HCT116 (cell line): ENCODE data around the gene CALHM3. TPM values are rescaled to one million over a fixed set of nuclear protein-coding genes. Genes with fewer than 3 reads are reported as not detected.

Experiments
- ATAC-seq: fragments of 200-7000 bp; cut with Tn5 transposase; 2 replicates; pipeline ENCODE4 v1.9.1; 2020; ENCODE audit warnings: mild to moderate bottlenecking, moderate library complexity
- BruUV-seq: library from RNA; stranded (reverse); fragments of 400-500 nt; replicated peaks from 2 replicates; lab custom pipeline; 2021; lab: Mats Ljungman, UMichigan
- CTCF ChIA-PET: fragments of 300-600 bp; sonication (Branson Sonifier 250); formaldehyde crosslinking; loops from one replicate; lab custom pipeline; 2021; ENCODE audit warnings: antibody characterized with exemption; lab: Charles Lee
- POLR2A ChIA-PET: fragments of 300-600, 350-600 bp; sonication (Branson Sonifier 250); formaldehyde crosslinking; loops from one replicate; lab custom pipeline; 2021; ENCODE audit warnings: antibody characterized with exemption; lab: Charles Lee
- RAD21 ChIA-PET, 2 experiments: fragments of 300-600 bp; sonication (Branson Sonifier 250); formaldehyde crosslinking; loops; one replicate each; lab custom pipeline; 2023; ENCODE audit warnings: low total read pairs in 2 of 2; ENCODE audit not compliant: uncharacterized antibody in 2 of 2, unreplicated experiment in 2 of 2, low non-redundant PET in 1 of 2; lab: Charles Lee
- DNase-seq: peaks from one replicate; pipeline ENCODE4 v3.0.0-alpha.2; 2010; ENCODE audit warnings: low read depth, low spot score
- H2AFZ ChIP-seq: fragments of 200-600 bp; shearing (Covaris generic), sonication (generic); 2 replicates; pipeline ENCODE4 v1.6.1; 2017; ENCODE audit warnings: low read depth, mixed run types, mixed read lengths, antibody characterized with exemption, low read length; ENCODE audit not compliant: poor library complexity, severe bottlenecking
- H3K27ac ChIP-seq: 2 replicates; pipeline ENCODE4 v1.5.1; 2012; ENCODE audit warnings: low read depth, low read length
- H3K27me3 ChIP-seq: fragments of 200-600 bp; sonication (generic); 2 replicates; pipeline ENCODE4 v1.6.1; 2016; ENCODE audit warnings: mixed run types, low read length, mixed read lengths; ENCODE audit not compliant: insufficient read depth
- H3K36me3 ChIP-seq, 2 experiments: fragments of 200-500 bp in 1 of 2; fragments of 200-600 bp in 1 of 2; sonication (Bioruptor generic) in 1 of 2; sonication (generic) in 1 of 2; 2 replicates each; pipeline versions ENCODE4 v1.5.1 to v1.6.1; 2014 to 2016; ENCODE audit warnings: low read length in 2 of 2, inconsistent platforms in 1 of 2, mixed read lengths in 1 of 2, mixed run types in 1 of 2; ENCODE audit not compliant: insufficient read depth in 2 of 2, control insufficient read depth in 1 of 2
- H3K4me1 ChIP-seq, 2 experiments: fragments of 200-600 bp in 1 of 2; sonication (generic) in 1 of 2; 2 replicates each; pipeline versions ENCODE4 v1.5.1 to v1.6.1; 2012 to 2017; ENCODE audit warnings: low read length in 2 of 2, inconsistent platforms in 1 of 2, mild to moderate bottlenecking in 1 of 2, mixed read lengths in 1 of 2, mixed run types in 1 of 2, moderate library complexity in 1 of 2; ENCODE audit not compliant: insufficient read depth in 2 of 2, control insufficient read depth in 1 of 2
- H3K4me2 ChIP-seq: fragments of 200-600 bp; sonication (generic); 2 replicates; pipeline ENCODE4 v1.6.1; 2017; ENCODE audit warnings: mixed run types, low read length, mixed read lengths
- H3K4me3 ChIP-seq, 2 experiments: fragments of 200-600 bp in 1 of 2; sonication (generic) in 1 of 2; replicated peaks in 1 of 2; 2 replicates each; pipeline ENCODE4 v1.5.1; 2011 to 2016; ENCODE audit warnings: low read length in 2 of 2, control low read depth in 1 of 2, low read depth in 1 of 2, mild to moderate bottlenecking in 1 of 2, mixed read lengths in 1 of 2, mixed run types in 1 of 2
- H3K79me2 ChIP-seq: fragments of 200-600 bp; sonication (generic); 2 replicates; pipeline ENCODE4 v1.6.1; 2017; ENCODE audit warnings: mild to moderate bottlenecking, mixed run types, low read length, moderate library complexity, mixed read lengths; ENCODE audit not compliant: insufficient read depth
- H3K9ac ChIP-seq: fragments of 200-600 bp; sonication (generic); 2 replicates; pipeline ENCODE4 v1.6.1; 2016; ENCODE audit warnings: low read length, mixed read lengths
- H3K9me2 ChIP-seq: fragments of 200-600 bp; sonication (generic), shearing (Covaris generic); 2 replicates; pipeline ENCODE4 v1.6.1; 2017; ENCODE audit warnings: mixed run types, mild to moderate bottlenecking, moderate library complexity; ENCODE audit not compliant: insufficient read depth
- H3K9me3 ChIP-seq, 2 experiments: fragments of 200-500 bp in 1 of 2; fragments of 200-600 bp in 1 of 2; sonication (Bioruptor generic) in 1 of 2; sonication (generic) in 1 of 2; 2 replicates each; pipeline ENCODE4 v1.6.1; 2014 to 2017; ENCODE audit warnings: low read length in 2 of 2, mixed read lengths in 2 of 2, inconsistent platforms in 1 of 2, low read depth in 1 of 2, mild to moderate bottlenecking in 1 of 2, mixed run types in 1 of 2, moderate library complexity in 1 of 2; ENCODE audit not compliant: control insufficient read depth in 1 of 2, insufficient read depth in 1 of 2
- H4K20me1 ChIP-seq: fragments of 200-600 bp; sonication (generic), shearing (Covaris generic); 2 replicates; pipeline ENCODE4 v1.6.1; 2017; ENCODE audit warnings: mixed run types, mild to moderate bottlenecking, moderate library complexity; ENCODE audit not compliant: insufficient read depth
- CTCF ChIP-seq, 3 experiments: fragments of 200-600 bp in 1 of 3; sonication (generic) in 1 of 3; IDR thresholded peaks in 2 of 3; conservative IDR thresholded peaks in 1 of 3; 2 replicates each; pipeline ENCODE4 v1.5.1; 2012 to 2017; ENCODE audit warnings: low read depth in 2 of 3, low read length in 2 of 3, antibody characterized with exemption in 1 of 3, borderline replicate concordance in 1 of 3, control low read depth in 1 of 3, mild to moderate bottlenecking in 1 of 3, mixed read lengths in 1 of 3, mixed run types in 1 of 3, moderate library complexity in 1 of 3; ENCODE audit not compliant: insufficient read depth in 1 of 3
- ELF1 ChIP-seq: IDR thresholded peaks from 2 replicates; pipeline ENCODE4 v1.6.1; 2012; ENCODE audit warnings: low read depth, borderline replicate concordance
- EZH2 ChIP-seq: fragments of 200-600 bp; sonication (generic); IDR thresholded peaks from 2 replicates; pipeline ENCODE4 v1.6.1; 2017; ENCODE audit warnings: antibody characterized with exemption, mixed run types
- MAX ChIP-seq: IDR thresholded peaks from 2 replicates; pipeline ENCODE4 v1.6.1; 2012
- POLR2AphosphoS5 ChIP-seq: IDR thresholded peaks from 2 replicates; pipeline ENCODE4 v1.6.1; 2011; ENCODE audit warnings: mild to moderate bottlenecking, low read depth, low read length, moderate library complexity
- SIN3A ChIP-seq: IDR thresholded peaks from 2 replicates; pipeline ENCODE4 v1.6.1; 2012; ENCODE audit warnings: low read depth
- SRF ChIP-seq: IDR thresholded peaks from 2 replicates; pipeline ENCODE4 v1.6.1; 2012; ENCODE audit warnings: low read depth
- TCF7L2 ChIP-seq: IDR thresholded peaks from 2 replicates; pipeline ENCODE4 v1.7.0; 2011; ENCODE audit warnings: borderline replicate concordance, inconsistent platforms; ENCODE audit not compliant: insufficient read depth, insufficient read length; ENCODE audit errors: extremely low read depth
- ZBTB33 ChIP-seq: IDR thresholded peaks from 2 replicates; pipeline ENCODE4 v1.6.1; 2011; ENCODE audit warnings: mild to moderate bottlenecking, low read length, moderate library complexity; ENCODE audit not compliant: insufficient replicate concordance; ENCODE audit errors: extremely low read depth
- ZNF274 ChIP-seq: fragments of 200-500 bp; sonication (Bioruptor generic); IDR thresholded peaks from 2 replicates; pipeline ENCODE4 v1.6.1; 2014; ENCODE audit warnings: mild to moderate bottlenecking, low read depth, low read length, inconsistent platforms
- intact Hi-C: fragments of 100-400 bp; cut with micrococcal nuclease; formaldehyde crosslinking; loops from 2 replicates; pipeline ENCODE4 v1.10.0; 2022
- total RNA-seq: library from RNA; stranded (reverse); gene quantifications from one replicate; pipeline ENCODE4 v1.2.1, GENCODE V29; 2021; ENCODE audit not compliant: unreplicated experiment

Gene CALHM3
- total RNA-seq, 1 experiment from 2014 or later: 0.49 TPM

DNA sequence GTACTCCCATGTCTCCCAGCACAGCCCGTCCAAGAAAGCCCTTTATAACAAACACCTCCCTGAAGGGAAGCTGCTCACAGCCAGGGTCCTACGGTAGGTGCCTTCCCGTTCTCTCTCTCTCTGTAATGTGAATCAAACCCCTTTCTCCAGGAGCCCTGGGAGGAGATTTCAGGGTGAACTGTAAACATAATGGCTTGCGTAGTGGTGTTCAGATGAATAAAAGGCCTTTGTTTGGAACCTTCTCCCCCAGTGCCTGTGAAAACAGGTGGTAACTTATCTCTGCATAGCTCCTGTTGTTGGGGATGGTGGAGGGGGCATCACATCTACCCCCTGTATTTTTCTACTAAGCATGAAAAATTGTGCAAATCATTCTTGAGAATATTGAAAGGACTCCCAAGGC, 39.3 kb downstream of the CALHM3 start:
- no TSS peak for BruUV-seq
- Histone ChIP-seq H2AFZ (no peak overlapping the region), H3K27ac (no peak overlapping the region), H3K4me3 (no peak overlapping the region), H3K9me2 (no peaks in the 10 kb centered on the region), H3K27me3 (no peaks in the 10 kb centered on the region), H3K4me2 (no peak overlapping the region), H3K9ac (no peak overlapping the region), H3K36me3 (peaks cover 81 to 84% of the 10 kb centered on the region in 2 experiments), H3K79me2 (peaks cover 5% of the 10 kb centered on the region), H3K4me1 (no peaks in the 10 kb centered on the region), H4K20me1 (no peaks in the 10 kb centered on the region), H3K9me3 (no peaks in the 10 kb centered on the region)
- ATAC-seq: no peak
- intact Hi-C loops: no loop called here
- DNase-seq: no peak
- ChIA-PET CTCF (no interaction called here), POLR2A (no interaction called here), RAD21 (no interaction called here)
- TF ChIP-seq TCF7L2 (no peak), CTCF (IDR thresholded peaks at IDR 0.05 in 2 of 3, conservative IDR thresholded peaks at IDR 0.05 in 1 of 3; ENCODE audit: borderline replicate concordance in 1 of 3, insufficient read depth in 1 of 3, low read depth in 2 of 3, low read length in 2 of 3) (no peak), POLR2AphosphoS5 (no peak), EZH2 (no peak), SIN3A (no peak), MAX (no peak), ELF1 (no peak), SRF (no peak), ZBTB33 (no peak), ZNF274 (no peak)
